GM23338 (cell line): Measurements from ENCODE around the gene CHCHD6. TPM values are rescaled to one million over a fixed set of nuclear protein-coding genes. Genes with fewer than 3 reads are reported as not detected.

Experiments
- ATAC-seq: fragments of 200-7000 bp; cut with Tn5 transposase; 3 replicates; pipeline ENCODE4 v1.9.1; 2020
- DNase-seq: peaks from one replicate; pipeline ENCODE4 v3.0.0-alpha.2; 2015; ENCODE audit warnings: low spot score
- H2AFZ ChIP-seq: fragments of 200-600 bp; sonication (generic); 2 replicates; pipeline ENCODE4 v1.8.0; 2016; ENCODE audit warnings: antibody characterized with exemption, mild to moderate bottlenecking, moderate library complexity
- H3F3A ChIP-seq: fragments of 200-600 bp; sonication (generic); replicated peaks from 2 replicates; pipeline ENCODE4 v1.8.0; 2017; ENCODE audit warnings: antibody characterized with exemption, mixed run types, low read depth
- H3K27ac ChIP-seq: fragments of 200-600 bp; sonication (generic); 2 replicates; pipeline ENCODE4 v1.6.1; 2016; ENCODE audit warnings: low read depth
- H3K27me3 ChIP-seq: fragments of 200-600 bp; sonication (generic); 2 replicates; pipeline ENCODE4 v1.8.0; 2016; ENCODE audit warnings: mild to moderate bottlenecking, mixed run types, moderate library complexity; ENCODE audit not compliant: insufficient read depth
- H3K36me3 ChIP-seq: fragments of 200-600 bp; sonication (generic); 2 replicates; pipeline ENCODE4 v1.8.0; 2016; ENCODE audit warnings: mild to moderate bottlenecking; ENCODE audit not compliant: insufficient read depth
- H3K4me1 ChIP-seq: fragments of 200-600 bp; sonication (generic); 2 replicates; pipeline ENCODE4 v1.8.0; 2016; ENCODE audit warnings: mild to moderate bottlenecking, moderate library complexity; ENCODE audit not compliant: insufficient read depth
- H3K4me2 ChIP-seq: fragments of 200-600 bp; sonication (generic); 2 replicates; pipeline ENCODE4 v1.7.1; 2017; ENCODE audit warnings: mixed run types
- H3K4me3 ChIP-seq: fragments of 200-600 bp; sonication (generic); 2 replicates; pipeline ENCODE4 v1.6.1; 2016; ENCODE audit warnings: mixed run types
- H3K79me2 ChIP-seq: fragments of 200-600 bp; sonication (generic); replicated peaks from 2 replicates; pipeline ENCODE4 v1.8.0; 2017; ENCODE audit warnings: mild to moderate bottlenecking; ENCODE audit not compliant: insufficient read depth
- H3K9me2 ChIP-seq: fragments of 200-600 bp; sonication (generic); 2 replicates; pipeline ENCODE4 v1.8.0; 2017; ENCODE audit not compliant: insufficient read depth
- H4K20me1 ChIP-seq: fragments of 200-600 bp; sonication (generic); replicated peaks from 2 replicates; pipeline ENCODE4 v1.8.0; 2017; ENCODE audit warnings: mild to moderate bottlenecking; ENCODE audit not compliant: insufficient read depth
- H3K27ac Mint-ChIP-seq: 2 replicates; pipeline ENCODE4 v1.8.0; 2020; ENCODE audit warnings: inconsistent platforms, mild to moderate bottlenecking, moderate library complexity, mixed read lengths
- H3K27me3 Mint-ChIP-seq: 3 replicates; pipeline ENCODE4 v1.8.0; 2022; ENCODE audit warnings: low read depth, mild to moderate bottlenecking, moderate library complexity, mixed read lengths, inconsistent platforms; ENCODE audit not compliant: insufficient read depth, poor library complexity
- H3K36me3 Mint-ChIP-seq: 3 replicates; pipeline ENCODE4 v1.8.0; 2021; ENCODE audit warnings: low read depth, mild to moderate bottlenecking, inconsistent platforms, moderate library complexity, mixed read lengths
- H3K4me1 Mint-ChIP-seq: 3 replicates; pipeline ENCODE4 v1.8.0; 2020; ENCODE audit warnings: mild to moderate bottlenecking, inconsistent platforms, mixed read lengths
- H3K4me3 Mint-ChIP-seq: 3 replicates; pipeline ENCODE4 v1.8.0; 2021; ENCODE audit warnings: moderate library complexity, mild to moderate bottlenecking, inconsistent platforms, mixed read lengths
- H3K9me3 Mint-ChIP-seq: 3 replicates; pipeline ENCODE4 v1.8.0; 2020; ENCODE audit warnings: moderate library complexity, mild to moderate bottlenecking, inconsistent platforms, mixed read lengths
- CREB1 ChIP-seq: fragments of 250-450 bp; sonication (Bioruptor Pico); IDR thresholded peaks from 2 replicates; pipeline ENCODE4 v1.5.0; 2020; ENCODE audit warnings: low read depth, mild to moderate bottlenecking, moderate library complexity
- CTCF ChIP-seq, 2 experiments: fragments of 200-600 bp in 1 of 2; sonication (generic) in 1 of 2; conservative IDR thresholded peaks; 2 replicates each; pipeline versions ENCODE4 v1.5.1 to v1.6.1; 2016 to 2017; ENCODE audit warnings: antibody characterized with exemption in 2 of 2, low read depth in 2 of 2, mild to moderate bottlenecking in 2 of 2, moderate library complexity in 1 of 2
- ETS1 ChIP-seq: IDR thresholded peaks from 2 replicates; pipeline ENCODE4 v1.6.1; 2016; ENCODE audit warnings: antibody characterized with exemption
- EZH2 ChIP-seq: fragments of 200-600 bp; sonication (generic); IDR thresholded peaks from one replicate; pipeline ENCODE4 v1.8.0; 2017; ENCODE audit warnings: antibody characterized with exemption, mild to moderate bottlenecking, low read depth; ENCODE audit not compliant: unreplicated experiment
- EZH2phosphoT487 ChIP-seq: fragments of 200-600 bp; sonication (generic); IDR thresholded peaks from one replicate; pipeline ENCODE4 v1.8.1; 2018; ENCODE audit warnings: antibody characterized with exemption; ENCODE audit not compliant: unreplicated experiment
- JUNB ChIP-seq: IDR thresholded peaks from one replicate; pipeline ENCODE4 v1.6.1; 2016; ENCODE audit warnings: antibody characterized with exemption; ENCODE audit not compliant: unreplicated experiment
- NANOG ChIP-seq: IDR thresholded peaks from 2 replicates; pipeline ENCODE4 v1.6.1; 2016; ENCODE audit warnings: antibody characterized with exemption, borderline replicate concordance
- POLR2AphosphoS5 ChIP-seq: IDR thresholded peaks from 2 replicates; pipeline ENCODE4 v1.6.1; 2016; ENCODE audit warnings: antibody characterized with exemption, low read depth
- REST ChIP-seq: IDR thresholded peaks from one replicate; pipeline ENCODE4 v1.6.1; 2018; ENCODE audit warnings: antibody characterized with exemption; ENCODE audit not compliant: unreplicated experiment
- STAT1 ChIP-seq: IDR thresholded peaks from one replicate; pipeline ENCODE4 v1.6.1; 2016; ENCODE audit warnings: antibody characterized with exemption; ENCODE audit not compliant: unreplicated experiment
- ZNF114 ChIP-seq: fragments of 250-450 bp; sonication (Bioruptor Pico); IDR thresholded peaks from 2 replicates; pipeline ENCODE4 v1.5.0; 2020; ENCODE audit warnings: mild to moderate bottlenecking, moderate library complexity
- ZNF331 ChIP-seq: fragments of 250-450 bp; sonication (Bioruptor Pico); IDR thresholded peaks from 2 replicates; pipeline ENCODE4 v1.5.0; 2020; ENCODE audit warnings: low read depth, mild to moderate bottlenecking, moderate library complexity
- ZNF462 ChIP-seq: fragments of 250-450 bp; sonication (Bioruptor Pico); IDR thresholded peaks from 2 replicates; pipeline ENCODE4 v1.5.0; 2020; ENCODE audit warnings: mild to moderate bottlenecking, moderate library complexity
- polyA plus RNA-seq: library from polyadenylated mRNA; unstranded; fragments of >200 nt; fragmentation: Nextera tagmentation; extraction: Ambion mirVana; gene quantifications from 2 replicates; pipeline ENCODE4 v1.2.1, GENCODE V29; 2016
- total RNA-seq: library from RNA; depleted of rRNA; stranded (reverse); fragments of >200 nt; shearing (Covaris generic); gene quantifications from 2 replicates; pipeline ENCODE4 v1.2.3, GENCODE V29; 2014

The CHCHD6 gene
- total and polyA plus RNA-seq, 2 experiments from 2014 or later, result 28.8 to 43.0 TPM

GRCh38 chr3:126887686-126888085 is 183.6 kb downstream of the CHCHD6 start:
- Mint-ChIP-seq H3K4me1 (peaks cover 4% of the 10 kb centered on the region; the same call in 2 of the 3 replicates), H3K27ac (no peak overlapping the region), H3K4me3 (no peak overlapping the region), H3K36me3 (no peaks in the 10 kb centered on the region), H3K27me3 (peaks cover 6% of the 10 kb centered on the region), H3K9me3 (no peaks in the 10 kb centered on the region)
- TF ChIP-seq NANOG (no peak), JUNB (no peak), STAT1 (no peak), EZH2 (no peak), ZNF462 (CRISPR knock-in tag) (no peak), REST (no peak), CTCF (conservative IDR thresholded peaks at IDR 0.05; ENCODE audit: low read depth in 2 of 2) (no peak), ZNF331 (CRISPR knock-in tag) (no peak), ZNF114 (CRISPR knock-in tag) (no peak), POLR2AphosphoS5 (no peak), EZH2phosphoT487 (no peak), CREB1 (CRISPR knock-in tag) (no peak), ETS1 (no peak)
- no peak overlapping the region for H3K4me2 ChIP-seq
- ATAC-seq (no peak), DNase-seq (no peak)
- H3K27me3 ChIP-seq, result no peaks in the 10 kb centered on the region
- H3K79me2 ChIP-seq, result no peaks in the 10 kb centered on the region
- no peaks in the 10 kb centered on the region for H3K36me3 ChIP-seq
- no peak overlapping the region for H3K4me3 ChIP-seq
- H2AFZ ChIP-seq, result no peak overlapping the region
- H3F3A ChIP-seq, result no peaks in the 10 kb centered on the region
- H4K20me1 ChIP-seq, result no peaks in the 10 kb centered on the region; the same call in 1 of the 2 replicates
- no peaks in the 10 kb centered on the region for H3K4me1 ChIP-seq
- no peaks in the 10 kb centered on the region for H3K9me2 ChIP-seq
- H3K27ac ChIP-seq, result no peak overlapping the region
